Left ventricle myocardium superior (tissue), 1 donor: ENCODE measurements around the gene ZNF836. TPM values are rescaled to one million over a fixed set of nuclear protein-coding genes. Genes with fewer than 3 reads are reported as not detected.

Experiments
- ATAC-seq: fragments of 200-7000 bp; cut with Tn5 transposase; one replicate; pipeline ENCODE4 v1.9.1; 2020; ENCODE audit warnings: mild to moderate bottlenecking, moderate library complexity
- DNase-seq: peaks from one replicate; pipeline ENCODE4 v3.0.0-alpha.2; 2020
- intact Hi-C: fragments of 100-400 bp; cut with micrococcal nuclease; formaldehyde crosslinking; loops from one replicate; pipeline ENCODE4 v1.11.0; 2022
- total RNA-seq: library from RNA; stranded (reverse); fragmentation: NEBNext Ultra II Directional; extraction: Animal tissue kit (Norgen Biotek cat#: 25700); gene quantifications from one replicate; pipeline ENCODE4 v1.2.1, GENCODE V29; 2021
- donor health status: DM: no; HTN: yes; CAD: no; lungs with severe emphysema.

The ZNF836 gene
- total RNA-seq, 1 donor from 2014 or later = 6.6 TPM

DNA sequence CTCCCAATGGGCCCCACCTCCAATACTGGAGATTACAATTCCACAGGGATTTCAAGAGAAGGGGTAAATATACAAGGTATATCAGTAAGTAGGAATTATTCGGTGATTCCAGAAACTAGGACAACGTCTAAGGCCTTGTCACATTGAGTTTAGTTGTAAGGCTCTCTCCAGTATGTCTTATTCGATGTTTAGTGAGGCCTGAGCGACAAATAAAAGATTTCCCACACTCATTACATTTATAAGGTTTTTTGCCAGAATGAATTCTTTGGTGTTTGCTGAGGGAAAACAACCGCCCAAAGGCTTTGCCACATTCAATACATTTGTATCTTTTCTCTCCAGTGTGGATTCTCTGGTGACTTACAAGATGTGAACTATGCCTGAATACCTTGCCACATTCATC is 56.7 kb downstream of the ZNF836 start:
- intact Hi-C loops = no loop called here
- DNase-seq (no peak), ATAC-seq (no peak)

GRCh38 chr19:52112624-52113023 is 58.8 kb downstream of the ZNF836 start:
- intact Hi-C loops = no loop called here
- ATAC-seq = no peak

GRCh38 chr19:52110780-52111179 is 60.6 kb downstream of the ZNF836 start:
- no peak for ATAC-seq
- no peak for DNase-seq
- intact Hi-C loops = no loop called here

More at GRCh38 chr19:52112624-52113023, 58.8 kb downstream of the ZNF836 start:
- DNase-seq = no peak

Other genes starting within 250 kb of the ZNF836 start
- 4.2 TPM for gene ZNF613, start 244.1 kb downstream of the ZNF836 start, total RNA-seq
- gene ZNF350, start 184.8 kb downstream of the ZNF836 start, total RNA-seq = 9.1 TPM
- 12.2 TPM for gene ZNF615, start 163.4 kb downstream of the ZNF836 start, total RNA-seq
- 5.1 TPM for gene ZNF614, start 143.2 kb downstream of the ZNF836 start, total RNA-seq
- gene ZNF432, start 122.8 kb downstream of the ZNF836 start, total RNA-seq = 8.4 TPM
- gene ZNF841, start 75.9 kb downstream of the ZNF836 start, total RNA-seq = 8.0 TPM
- gene ZNF616, start 31.7 kb downstream of the ZNF836 start, total RNA-seq = 5.5 TPM
- gene PPP2R1A, start 18.4 kb upstream of the ZNF836 start, total RNA-seq = 372 TPM
- gene ZNF766, start 98.0 kb upstream of the ZNF836 start, total RNA-seq = 10.6 TPM
- gene ZNF480, start 125.5 kb upstream of the ZNF836 start, total RNA-seq = 16.0 TPM
- 3.3 TPM for gene ZNF610, start 164.6 kb upstream of the ZNF836 start, total RNA-seq
- 18.5 TPM for gene ZNF880, start 198.3 kb upstream of the ZNF836 start, total RNA-seq
- 12.5 TPM for gene ZNF528, start 226.2 kb upstream of the ZNF836 start, total RNA-seq